CD4-positive, alpha-beta T cell treated with Interferon gamma for 1 hour (primary cell): ENCODE measurements around the gene LAMTOR5.
"Not testable (repeated sequence)": the region's sequence is repeated elsewhere in the genome, so short reads cannot be mapped to it uniquely, and the experiment has no call there.

Experiments
- DNase-seq: peaks from one replicate; pipeline ENCODE4 v3.0.0-alpha.2; 2020

Gene LAMTOR5

GRCh38 chr1:110407260-110408210 lies at the start of gene LAMTOR5:
TSS of gene LAMTOR5 (minus strand) at chr1:110407694. CDS start at chr1:110407620, 74 bp downstream.
- peak; percentile 90 for DNase-seq

GRCh38 chr1:110457206-110457605 lies 49.7 kb upstream of the LAMTOR5 start:
- no peak for DNase-seq

DNA sequence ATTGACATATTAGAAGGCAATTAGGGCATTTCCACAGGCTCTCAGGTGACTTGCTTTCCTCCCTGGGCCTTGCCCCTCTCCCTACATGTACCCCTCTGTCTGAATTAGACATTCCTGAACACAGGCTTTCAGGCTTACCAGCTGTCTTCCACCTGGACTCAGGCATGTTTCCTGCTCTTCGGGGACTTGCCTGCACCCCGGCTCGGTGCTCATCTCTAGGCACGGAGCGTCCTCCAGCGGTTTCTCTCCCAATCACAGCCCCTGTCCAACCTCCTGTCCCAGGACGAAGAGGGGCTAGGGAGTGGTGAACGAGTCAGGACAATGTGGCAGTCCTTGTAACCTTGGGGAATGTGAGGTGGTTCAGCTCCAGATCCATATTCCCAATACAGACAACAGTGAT lies 47.7 kb upstream of the LAMTOR5 start:
- DNase-seq: no peak

- no peak for DNase-seq
Measured at GRCh38 chr1:110454328-110454727, 46.8 kb upstream of the LAMTOR5 start.

DNA sequence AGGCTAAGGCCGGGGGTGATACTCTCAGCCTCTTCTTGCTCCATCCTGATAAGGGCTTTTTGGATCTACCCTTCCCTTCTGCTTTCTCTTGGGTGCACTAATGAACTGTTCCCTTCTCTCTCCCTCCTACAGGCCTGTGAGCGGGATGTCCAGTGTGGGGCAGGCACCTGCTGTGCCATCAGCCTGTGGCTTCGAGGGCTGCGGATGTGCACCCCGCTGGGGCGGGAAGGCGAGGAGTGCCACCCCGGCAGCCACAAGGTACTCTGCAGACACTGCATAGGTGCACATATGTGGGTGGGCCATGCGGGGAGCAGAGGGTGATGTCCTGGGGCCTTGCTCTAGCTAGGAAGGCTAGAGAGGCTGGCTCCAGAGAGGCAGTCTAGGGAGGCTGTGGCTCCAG lies 46.3 kb upstream of the LAMTOR5 start:
- DNase-seq: no peak

GRCh38 chr1:110452330-110452729 lies 44.8 kb upstream of the LAMTOR5 start:
- no peak for DNase-seq

DNA sequence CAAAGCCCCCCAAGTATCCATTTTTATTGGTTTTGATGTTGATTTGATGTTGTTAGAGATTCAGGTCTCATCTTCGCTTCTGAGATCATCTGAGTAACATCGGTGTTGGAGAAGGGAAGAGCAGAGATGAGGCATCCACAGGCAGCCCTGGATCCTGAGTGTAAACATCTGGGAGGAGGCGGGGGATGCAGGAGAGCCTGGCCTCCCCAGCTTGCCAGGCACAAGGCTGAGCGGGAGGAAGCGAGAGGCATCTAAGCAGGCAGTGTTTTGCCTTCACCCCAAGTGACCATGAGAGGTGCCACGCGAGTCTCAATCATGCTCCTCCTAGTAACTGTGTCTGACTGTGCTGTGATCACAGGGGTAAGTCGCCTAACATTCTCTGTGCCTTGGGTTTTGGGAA lies 43.4 kb upstream of the LAMTOR5 start, which contains the start of gene PROK1:
TSS of gene PROK1 (plus strand) at position 221 of the 400 bp plus-strand sequence. CDS start at position 289, 68 bp downstream.
- no peak for DNase-seq

- no peak for DNase-seq
Measured at GRCh38 chr1:110449661-110450651, 42.5 kb upstream of the LAMTOR5 start.

DNA sequence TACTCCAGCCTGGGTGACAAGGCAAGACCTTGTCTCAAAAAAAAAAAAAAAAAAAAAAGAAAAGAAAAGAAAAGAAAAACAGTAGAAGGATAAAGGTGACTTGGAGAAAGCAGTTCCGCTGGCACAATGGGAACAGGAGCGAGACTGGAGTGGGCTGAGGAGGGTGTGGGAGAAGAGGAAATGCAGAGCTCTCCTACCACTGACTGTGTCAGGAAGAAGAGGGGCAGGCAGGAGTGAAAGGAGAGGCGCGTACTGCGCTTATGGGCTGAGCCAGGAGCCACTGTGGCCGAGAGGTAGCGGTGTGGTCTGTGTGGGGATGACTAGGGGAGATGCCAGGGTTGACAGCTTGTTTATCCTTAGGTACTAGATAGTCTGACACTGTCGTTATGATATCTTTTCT lies 37.1 kb upstream of the LAMTOR5 start:
- no peak for DNase-seq

DNA sequence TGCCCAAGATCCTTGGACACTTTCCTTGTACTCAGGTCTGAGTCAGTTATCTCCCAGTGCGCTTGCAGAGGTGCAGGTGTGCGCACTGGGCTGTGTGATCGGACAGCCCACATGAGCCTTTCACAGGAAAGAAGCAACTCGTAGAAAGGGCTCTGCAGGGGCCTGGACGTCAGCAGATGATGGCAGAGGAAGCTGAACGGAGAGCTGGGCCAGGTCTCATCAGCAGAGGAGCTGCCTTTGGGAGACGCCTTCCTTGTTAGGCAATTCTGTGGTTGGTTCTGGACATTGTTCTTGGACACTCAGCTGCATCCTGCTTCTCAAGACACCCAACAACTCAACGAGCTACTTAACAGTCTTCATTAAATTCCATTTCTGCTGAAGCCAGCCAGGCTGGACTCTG lies 36.0 kb upstream of the LAMTOR5 start:
- no peak for DNase-seq

- no peak for DNase-seq
Measured at GRCh38 chr1:110441888-110442287, 34.4 kb upstream of the LAMTOR5 start.

DNA sequence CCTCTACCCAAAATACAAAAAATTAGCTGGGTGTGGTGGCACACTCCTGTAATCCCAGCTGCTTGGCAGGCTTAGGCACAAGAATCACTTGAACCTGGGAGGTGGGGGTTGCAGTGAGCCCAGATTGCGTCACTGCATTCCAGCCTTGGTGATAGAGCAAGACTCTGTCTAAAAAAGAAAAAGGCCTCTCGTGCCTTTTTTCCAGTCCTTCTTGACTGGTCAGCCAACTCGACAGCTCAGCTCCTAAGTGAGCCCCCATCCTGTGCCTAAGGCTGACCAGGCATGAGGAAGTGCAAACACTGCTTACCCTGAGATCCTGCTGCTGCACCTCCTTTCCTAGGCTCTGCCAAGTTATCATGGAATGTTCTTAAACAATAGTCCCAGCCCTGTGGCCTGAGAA lies 33.4 kb upstream of the LAMTOR5 start:
- DNase-seq: no peak

GRCh38 chr1:110439873-110440272 lies 32.4 kb upstream of the LAMTOR5 start:
- not testable (repeated sequence) for DNase-seq

DNA sequence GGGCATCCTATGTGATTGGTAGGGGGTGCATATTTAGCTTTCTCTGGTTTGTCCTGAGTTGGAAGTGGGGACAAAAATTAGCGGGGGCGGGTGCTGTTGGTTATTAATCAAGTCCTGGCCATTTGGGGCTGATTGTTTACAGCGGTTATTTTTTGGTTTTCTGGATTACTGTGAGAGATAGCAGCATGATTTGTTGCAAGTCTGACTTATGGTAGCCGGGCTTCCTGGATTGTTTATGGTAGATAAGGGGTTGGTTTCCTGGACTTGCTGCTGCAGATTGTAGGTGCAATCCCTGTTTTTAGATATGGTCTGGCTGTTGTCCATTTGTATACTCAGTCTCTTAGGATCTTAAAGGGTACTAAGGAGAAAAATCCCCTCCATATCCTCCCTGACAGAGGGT lies 31.4 kb upstream of the LAMTOR5 start:
- DNase-seq: no peak

DNA sequence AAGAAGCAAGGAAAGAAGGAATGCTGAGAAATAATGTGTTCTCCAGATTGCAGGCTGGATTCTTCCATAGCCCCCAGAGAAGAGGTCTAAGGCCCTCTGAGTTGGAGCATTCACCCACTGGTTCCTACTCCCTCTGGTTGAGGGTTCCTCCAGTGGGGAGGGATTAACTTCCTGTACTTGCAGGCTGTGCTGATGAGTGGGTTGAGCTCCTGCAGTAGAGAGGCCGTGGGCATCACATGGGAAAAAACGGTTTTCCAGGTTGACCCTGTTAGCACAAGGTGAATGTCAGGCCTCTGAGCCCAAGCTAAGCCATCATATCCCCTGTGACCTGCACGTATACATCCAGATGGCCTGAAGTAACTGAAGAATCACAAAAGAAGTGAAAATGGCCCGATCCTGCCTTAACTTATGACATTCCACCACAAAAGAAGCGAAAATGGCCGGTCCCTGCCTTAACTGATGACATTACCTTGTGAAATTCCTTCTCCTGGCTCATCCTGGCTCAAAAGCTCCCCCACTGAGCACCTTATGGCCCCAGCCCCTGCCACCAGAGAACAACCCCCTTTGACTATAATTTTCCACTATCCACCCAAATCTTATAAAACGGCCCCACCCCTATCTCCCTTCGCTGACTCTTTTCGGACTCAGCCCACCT lies 30.3 kb upstream of the LAMTOR5 start:
- not testable (repeated sequence) for DNase-seq

DNA sequence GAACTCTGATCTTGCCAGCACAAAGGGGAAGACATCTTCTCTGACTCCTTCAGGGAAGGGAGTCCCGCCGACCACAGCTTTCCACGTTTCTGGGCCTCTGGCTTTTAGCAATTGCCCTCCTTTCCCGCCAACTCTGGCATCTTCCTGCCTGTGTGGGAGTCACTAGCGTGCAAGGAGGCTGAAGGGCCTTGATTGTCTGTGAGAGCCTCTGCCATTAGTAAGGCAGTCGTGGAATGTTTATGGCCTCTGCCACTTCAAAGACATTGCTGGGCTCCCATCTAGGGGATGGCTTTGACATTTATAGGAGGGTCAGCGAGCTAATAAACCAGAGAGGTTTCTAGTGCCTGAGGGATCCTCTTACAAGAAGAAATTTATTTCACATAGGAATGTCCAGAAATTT lies 29.1 kb upstream of the LAMTOR5 start:
- no peak for DNase-seq

- no peak for DNase-seq
Measured at GRCh38 chr1:110434946-110435345, 27.5 kb upstream of the LAMTOR5 start.

DNA sequence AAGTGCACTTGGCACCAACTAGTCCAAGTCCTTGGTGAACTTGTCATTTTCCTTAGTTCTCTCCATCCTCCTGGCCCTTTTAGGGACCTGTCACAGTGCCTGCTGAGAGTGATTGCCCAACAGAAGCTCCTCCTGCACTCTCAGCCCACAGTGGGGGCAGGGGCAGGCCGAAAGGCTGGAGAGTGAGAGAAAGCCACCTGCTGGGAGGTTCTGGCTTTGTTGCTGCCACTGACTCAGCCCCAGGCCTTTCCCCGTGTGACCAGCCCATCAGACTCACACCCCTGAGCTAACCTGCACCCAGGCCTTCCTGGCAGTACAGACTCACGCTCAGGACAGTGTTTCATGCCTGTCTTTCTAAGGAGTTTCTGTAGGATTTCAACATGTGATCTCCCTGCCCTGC lies 26.3 kb upstream of the LAMTOR5 start:
- DNase-seq: peak; percentile 34

DNA sequence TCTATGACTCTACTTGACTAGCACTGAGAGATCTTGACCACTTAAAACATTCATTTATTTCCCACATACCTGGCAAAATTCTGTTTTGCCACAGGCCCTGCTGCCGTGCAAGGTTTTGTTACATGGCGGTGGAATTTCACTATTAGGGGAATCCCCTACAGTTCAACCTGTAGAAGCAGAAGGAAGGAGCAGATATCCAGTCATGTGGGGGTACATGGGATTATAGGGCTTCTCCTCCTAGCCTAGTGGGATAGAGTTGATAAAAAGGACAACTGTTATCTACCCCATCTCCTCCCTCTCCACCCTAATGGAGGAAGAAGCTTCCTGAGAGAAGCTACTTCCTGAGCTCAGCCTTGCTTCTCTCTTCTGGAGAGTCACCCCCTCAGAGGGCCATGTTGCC lies 25.7 kb upstream of the LAMTOR5 start:
- DNase-seq: no peak

DNA sequence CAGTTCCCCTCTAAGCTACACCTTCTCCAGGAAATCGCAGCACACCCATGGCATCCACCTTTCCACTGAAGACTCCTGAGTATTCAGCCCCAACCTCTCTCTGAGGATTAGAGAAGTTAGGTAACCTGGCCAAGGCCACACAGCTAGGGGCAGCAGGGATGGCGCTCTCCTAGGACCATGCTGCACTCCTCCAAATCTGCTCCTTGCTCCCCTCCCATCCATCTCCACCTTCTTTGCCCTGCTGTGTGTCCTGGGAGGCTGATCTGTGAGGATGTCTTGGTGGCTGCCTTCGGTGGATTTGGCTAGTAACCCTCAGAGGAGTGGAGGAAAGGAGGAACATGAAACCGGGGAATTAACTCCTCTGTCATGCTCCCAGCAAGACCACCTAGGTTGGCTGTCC lies 23.4 kb upstream of the LAMTOR5 start:
- DNase-seq: no peak

GRCh38 chr1:110430366-110430765 lies 22.9 kb upstream of the LAMTOR5 start:
- DNase-seq: no peak

GRCh38 chr1:110428946-110429345 lies 21.5 kb upstream of the LAMTOR5 start:
- no peak for DNase-seq

- no peak for DNase-seq
Measured at GRCh38 chr1:110426854-110427253, 19.4 kb upstream of the LAMTOR5 start.
